WTC11 (cell line): ENCODE results near the gene MOSPD3. TPM values are rescaled to one million over a fixed set of nuclear protein-coding genes. Genes with fewer than 3 reads are reported as not detected.

ENCODE experiments used
- CREB1 ChIP-seq: sonication (generic); formaldehyde crosslinking; IDR thresholded peaks from 2 replicates; pipeline ENCODE4 v1.8.0; 2023; ENCODE audit warnings: mild to moderate bottlenecking, missing genetic modification reagents
- CREM ChIP-seq: sonication (generic); formaldehyde crosslinking; IDR thresholded peaks from 2 replicates; pipeline ENCODE4 v1.8.1; 2022; ENCODE audit warnings: mild to moderate bottlenecking, missing genetic modification reagents, moderate library complexity
- ELF4 ChIP-seq: sonication (generic); formaldehyde crosslinking; IDR thresholded peaks from 2 replicates; pipeline ENCODE4 v1.8.1; 2022; ENCODE audit warnings: low read depth, mild to moderate bottlenecking, moderate library complexity, missing genetic modification reagents
- FOXJ3 ChIP-seq: sonication (generic); formaldehyde crosslinking; IDR thresholded peaks from 2 replicates; pipeline ENCODE4 v1.9.0; 2021; ENCODE audit warnings: missing genetic modification reagents, mild to moderate bottlenecking, borderline replicate concordance
- GABPB1 ChIP-seq: sonication (generic); formaldehyde crosslinking; IDR thresholded peaks from 2 replicates; pipeline ENCODE4 v1.8.1; 2023; ENCODE audit warnings: mild to moderate bottlenecking, missing genetic modification reagents
- GRHL2 ChIP-seq: fragments of 250-450 bp; sonication (Bioruptor Pico); IDR thresholded peaks from 2 replicates; pipeline ENCODE4 v1.8.0; 2022; ENCODE audit warnings: mild to moderate bottlenecking, moderate library complexity; ENCODE audit not compliant: insufficient replicate concordance, severe bottlenecking
- IRF2 ChIP-seq: sonication (generic); formaldehyde crosslinking; IDR thresholded peaks from 2 replicates; pipeline ENCODE4 v1.8.0; 2022; ENCODE audit warnings: low read depth, missing genetic modification reagents, borderline replicate concordance
- JUN ChIP-seq: sonication (generic); formaldehyde crosslinking; IDR thresholded peaks from 2 replicates; pipeline ENCODE4 v1.8.0; 2023; ENCODE audit warnings: mild to moderate bottlenecking, missing genetic modification reagents
- MXD4 ChIP-seq: fragments of 250-450 bp; sonication (Bioruptor Pico); IDR thresholded peaks from 2 replicates; pipeline ENCODE4 v1.8.0; 2021; ENCODE audit warnings: mild to moderate bottlenecking, moderate library complexity, borderline replicate concordance
- RORB ChIP-seq: fragments of 250-450 bp; sonication (Bioruptor Pico); IDR thresholded peaks from 2 replicates; pipeline ENCODE4 v1.9.0; 2021; ENCODE audit warnings: mild to moderate bottlenecking
- TEAD1 ChIP-seq: sonication (generic); formaldehyde crosslinking; IDR thresholded peaks from 2 replicates; pipeline ENCODE4 v1.8.0; 2022; ENCODE audit warnings: mild to moderate bottlenecking, missing genetic modification reagents
- TP53 ChIP-seq: sonication (generic); formaldehyde crosslinking; IDR thresholded peaks from 2 replicates; pipeline ENCODE4 v1.8.1; 2023; ENCODE audit warnings: mild to moderate bottlenecking, missing genetic modification reagents
- ZNF396 ChIP-seq: fragments of 250-450 bp; sonication (Bioruptor Pico); IDR thresholded peaks from 2 replicates; pipeline ENCODE4 v1.8.0; 2021; ENCODE audit warnings: mild to moderate bottlenecking, moderate library complexity, borderline replicate concordance
- ZNF423 ChIP-seq: fragments of 250-450 bp; sonication (Bioruptor Pico); IDR thresholded peaks from 2 replicates; pipeline ENCODE4 v2.1.2; 2022; ENCODE audit warnings: mild to moderate bottlenecking, moderate library complexity
- total RNA-seq: library from RNA; stranded (reverse); gene quantifications from 3 replicates; pipeline ENCODE4 v1.2.3, GENCODE V29; 2021
- TF ChIP-seq, protein P1 (sequence below): fragments of 250-450 bp; sonication (Bioruptor Pico); IDR thresholded peaks from 2 replicates; pipeline ENCODE4 v1.8.0; 2021; ENCODE audit warnings: mild to moderate bottlenecking
- TF ChIP-seq, protein P2 (sequence below): fragments of 250-450 bp; sonication (Bioruptor Pico); IDR thresholded peaks from 2 replicates; pipeline ENCODE4 v1.9.0; 2021; ENCODE audit warnings: moderate library complexity, mild to moderate bottlenecking, inconsistent platforms, borderline replicate concordance
- TF ChIP-seq, protein P3 (sequence below): sonication (generic); formaldehyde crosslinking; IDR thresholded peaks from 2 replicates; pipeline ENCODE4 v1.8.0; 2022; ENCODE audit warnings: missing genetic modification reagents
- TF ChIP-seq, protein P4 (sequence below): sonication (generic); formaldehyde crosslinking; IDR thresholded peaks from 2 replicates; pipeline ENCODE4 v1.8.1; 2023; ENCODE audit warnings: mild to moderate bottlenecking, missing genetic modification reagents
- TF ChIP-seq, protein P5 (sequence below): sonication (generic); formaldehyde crosslinking; IDR thresholded peaks from 2 replicates; pipeline ENCODE4 v1.8.0; 2022; ENCODE audit warnings: mild to moderate bottlenecking, missing genetic modification reagents
- TF ChIP-seq, protein P6 (sequence below): sonication (generic); formaldehyde crosslinking; IDR thresholded peaks from 2 replicates; pipeline ENCODE4 v1.8.0; 2022; ENCODE audit warnings: mild to moderate bottlenecking, missing genetic modification reagents
- TF ChIP-seq, protein P7 (sequence below): fragments of 250-450 bp; sonication (Bioruptor Pico); IDR thresholded peaks from 2 replicates; pipeline ENCODE4 v2.1.2; 2022; ENCODE audit warnings: mild to moderate bottlenecking, moderate library complexity
- TF ChIP-seq, protein P8 (sequence below): sonication (generic); formaldehyde crosslinking; IDR thresholded peaks from 2 replicates; pipeline ENCODE4 v1.8.1; 2022; ENCODE audit warnings: mild to moderate bottlenecking, missing genetic modification reagents, moderate library complexity, borderline replicate concordance
- TF ChIP-seq, protein P9 (sequence below): sonication (generic); formaldehyde crosslinking; IDR thresholded peaks from 2 replicates; pipeline ENCODE4 v1.8.1; 2022; ENCODE audit warnings: low read depth, mild to moderate bottlenecking, moderate library complexity, missing genetic modification reagents, borderline replicate concordance

The MOSPD3 gene
- total RNA-seq, 1 experiment from 2014 or later: 21.9 TPM

DNA sequence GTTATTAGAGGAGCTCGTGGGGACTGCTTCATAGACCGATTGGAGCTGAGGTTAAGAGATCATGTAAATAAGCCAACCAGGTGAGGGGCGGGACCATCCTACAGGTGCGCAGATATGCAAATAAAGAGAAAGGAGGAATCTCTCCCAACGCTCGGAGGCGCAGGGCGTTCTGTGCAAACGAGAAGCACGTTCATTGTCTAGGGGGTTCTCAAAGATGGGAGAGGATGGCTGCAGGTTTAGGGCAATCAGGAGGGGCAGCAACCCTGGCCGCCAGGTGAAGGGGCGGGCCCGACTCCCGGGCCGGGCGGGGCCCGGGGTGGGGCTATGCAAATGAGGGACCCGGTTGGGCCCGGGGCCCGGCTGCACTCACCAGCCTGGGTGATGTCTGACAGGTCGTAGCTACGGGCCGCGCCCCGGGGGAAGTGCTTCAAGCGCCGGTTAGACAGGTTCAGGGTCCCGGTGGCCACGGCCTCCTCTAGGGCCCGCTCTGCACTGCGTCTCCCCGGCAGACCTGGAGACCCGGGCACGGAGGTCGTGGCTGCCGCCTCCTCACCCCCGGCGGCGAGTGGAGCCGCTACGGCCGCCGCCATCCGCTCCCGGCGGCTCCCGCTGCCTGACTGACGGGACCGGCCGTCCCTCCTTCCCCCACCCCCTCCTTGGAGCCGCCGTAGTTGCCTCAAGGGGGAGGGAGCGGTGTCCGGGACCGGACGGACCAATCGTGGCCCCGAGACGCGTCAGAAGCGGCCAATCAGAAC lies 26.7 kb upstream of the MOSPD3 start, which contains the start of gene LRCH4 (continued):
- TF ChIP-seq, protein P1, sequence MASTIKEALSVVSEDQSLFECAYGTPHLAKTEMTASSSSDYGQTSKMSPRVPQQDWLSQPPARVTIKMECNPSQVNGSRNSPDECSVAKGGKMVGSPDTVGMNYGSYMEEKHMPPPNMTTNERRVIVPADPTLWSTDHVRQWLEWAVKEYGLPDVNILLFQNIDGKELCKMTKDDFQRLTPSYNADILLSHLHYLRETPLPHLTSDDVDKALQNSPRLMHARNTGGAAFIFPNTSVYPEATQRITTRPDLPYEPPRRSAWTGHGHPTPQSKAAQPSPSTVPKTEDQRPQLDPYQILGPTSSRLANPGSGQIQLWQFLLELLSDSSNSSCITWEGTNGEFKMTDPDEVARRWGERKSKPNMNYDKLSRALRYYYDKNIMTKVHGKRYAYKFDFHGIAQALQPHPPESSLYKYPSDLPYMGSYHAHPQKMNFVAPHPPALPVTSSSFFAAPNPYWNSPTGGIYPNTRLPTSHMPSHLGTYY (CRISPR knock-in tag): no peak
- TF ChIP-seq TP53 (CRISPR knock-in tag): no peak
- TF ChIP-seq RORB (CRISPR knock-in tag): no peak
- peak; percentile 73; the same call in 1 of the 2 replicates for TF ChIP-seq GABPB1 (CRISPR knock-in tag)
- peak; percentile 73; the same call in 1 of the 2 replicates for TF ChIP-seq CREM (CRISPR knock-in tag)
- TF ChIP-seq GRHL2 (CRISPR knock-in tag): no peak
- no peak for TF ChIP-seq ZNF396 (CRISPR knock-in tag)
- peak; percentile 81; the same call in 1 of the 2 replicates for TF ChIP-seq JUN
- TF ChIP-seq TEAD1 (CRISPR knock-in tag): peak; percentile 61; the same call in 1 of the 2 replicates
- no peak for TF ChIP-seq ZNF423
- TF ChIP-seq, protein P2, sequence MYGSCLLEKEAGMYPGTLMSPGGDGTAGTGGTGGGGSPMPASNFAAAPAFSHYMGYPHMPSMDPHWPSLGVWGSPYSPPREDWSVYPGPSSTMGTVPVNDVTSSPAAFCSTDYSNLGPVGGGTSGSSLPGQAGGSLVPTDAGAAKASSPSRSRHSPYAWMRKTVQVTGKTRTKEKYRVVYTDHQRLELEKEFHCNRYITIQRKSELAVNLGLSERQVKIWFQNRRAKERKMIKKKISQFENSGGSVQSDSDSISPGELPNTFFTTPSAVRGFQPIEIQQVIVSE: no peak
- no peak for TF ChIP-seq IRF2 (CRISPR knock-in tag)
- TF ChIP-seq, protein P3, sequence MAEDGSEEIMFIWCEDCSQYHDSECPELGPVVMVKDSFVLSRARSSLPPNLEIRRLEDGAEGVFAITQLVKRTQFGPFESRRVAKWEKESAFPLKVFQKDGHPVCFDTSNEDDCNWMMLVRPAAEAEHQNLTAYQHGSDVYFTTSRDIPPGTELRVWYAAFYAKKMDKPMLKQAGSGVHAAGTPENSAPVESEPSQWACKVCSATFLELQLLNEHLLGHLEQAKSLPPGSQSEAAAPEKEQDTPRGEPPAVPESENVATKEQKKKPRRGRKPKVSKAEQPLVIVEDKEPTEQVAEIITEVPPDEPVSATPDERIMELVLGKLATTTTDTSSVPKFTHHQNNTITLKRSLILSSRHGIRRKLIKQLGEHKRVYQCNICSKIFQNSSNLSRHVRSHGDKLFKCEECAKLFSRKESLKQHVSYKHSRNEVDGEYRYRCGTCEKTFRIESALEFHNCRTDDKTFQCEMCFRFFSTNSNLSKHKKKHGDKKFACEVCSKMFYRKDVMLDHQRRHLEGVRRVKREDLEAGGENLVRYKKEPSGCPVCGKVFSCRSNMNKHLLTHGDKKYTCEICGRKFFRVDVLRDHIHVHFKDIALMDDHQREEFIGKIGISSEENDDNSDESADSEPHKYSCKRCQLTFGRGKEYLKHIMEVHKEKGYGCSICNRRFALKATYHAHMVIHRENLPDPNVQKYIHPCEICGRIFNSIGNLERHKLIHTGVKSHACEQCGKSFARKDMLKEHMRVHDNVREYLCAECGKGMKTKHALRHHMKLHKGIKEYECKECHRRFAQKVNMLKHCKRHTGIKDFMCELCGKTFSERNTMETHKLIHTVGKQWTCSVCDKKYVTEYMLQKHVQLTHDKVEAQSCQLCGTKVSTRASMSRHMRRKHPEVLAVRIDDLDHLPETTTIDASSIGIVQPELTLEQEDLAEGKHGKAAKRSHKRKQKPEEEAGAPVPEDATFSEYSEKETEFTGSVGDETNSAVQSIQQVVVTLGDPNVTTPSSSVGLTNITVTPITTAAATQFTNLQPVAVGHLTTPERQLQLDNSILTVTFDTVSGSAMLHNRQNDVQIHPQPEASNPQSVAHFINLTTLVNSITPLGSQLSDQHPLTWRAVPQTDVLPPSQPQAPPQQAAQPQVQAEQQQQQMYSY (CRISPR knock-in tag): no peak
- TF ChIP-seq, protein P4, sequence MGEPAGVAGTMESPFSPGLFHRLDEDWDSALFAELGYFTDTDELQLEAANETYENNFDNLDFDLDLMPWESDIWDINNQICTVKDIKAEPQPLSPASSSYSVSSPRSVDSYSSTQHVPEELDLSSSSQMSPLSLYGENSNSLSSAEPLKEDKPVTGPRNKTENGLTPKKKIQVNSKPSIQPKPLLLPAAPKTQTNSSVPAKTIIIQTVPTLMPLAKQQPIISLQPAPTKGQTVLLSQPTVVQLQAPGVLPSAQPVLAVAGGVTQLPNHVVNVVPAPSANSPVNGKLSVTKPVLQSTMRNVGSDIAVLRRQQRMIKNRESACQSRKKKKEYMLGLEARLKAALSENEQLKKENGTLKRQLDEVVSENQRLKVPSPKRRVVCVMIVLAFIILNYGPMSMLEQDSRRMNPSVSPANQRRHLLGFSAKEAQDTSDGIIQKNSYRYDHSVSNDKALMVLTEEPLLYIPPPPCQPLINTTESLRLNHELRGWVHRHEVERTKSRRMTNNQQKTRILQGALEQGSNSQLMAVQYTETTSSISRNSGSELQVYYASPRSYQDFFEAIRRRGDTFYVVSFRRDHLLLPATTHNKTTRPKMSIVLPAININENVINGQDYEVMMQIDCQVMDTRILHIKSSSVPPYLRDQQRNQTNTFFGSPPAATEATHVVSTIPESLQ (CRISPR knock-in tag): no peak
- TF ChIP-seq, protein P5, sequence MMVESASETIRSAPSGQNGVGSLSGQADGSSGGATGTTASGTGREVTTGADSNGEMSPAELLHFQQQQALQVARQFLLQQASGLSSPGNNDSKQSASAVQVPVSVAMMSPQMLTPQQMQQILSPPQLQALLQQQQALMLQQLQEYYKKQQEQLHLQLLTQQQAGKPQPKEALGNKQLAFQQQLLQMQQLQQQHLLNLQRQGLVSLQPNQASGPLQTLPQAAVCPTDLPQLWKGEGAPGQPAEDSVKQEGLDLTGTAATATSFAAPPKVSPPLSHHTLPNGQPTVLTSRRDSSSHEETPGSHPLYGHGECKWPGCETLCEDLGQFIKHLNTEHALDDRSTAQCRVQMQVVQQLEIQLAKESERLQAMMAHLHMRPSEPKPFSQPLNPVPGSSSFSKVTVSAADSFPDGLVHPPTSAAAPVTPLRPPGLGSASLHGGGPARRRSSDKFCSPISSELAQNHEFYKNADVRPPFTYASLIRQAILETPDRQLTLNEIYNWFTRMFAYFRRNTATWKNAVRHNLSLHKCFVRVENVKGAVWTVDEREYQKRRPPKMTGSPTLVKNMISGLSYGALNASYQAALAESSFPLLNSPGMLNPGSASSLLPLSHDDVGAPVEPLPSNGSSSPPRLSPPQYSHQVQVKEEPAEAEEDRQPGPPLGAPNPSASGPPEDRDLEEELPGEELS (CRISPR knock-in tag): 0 out of 2 replicates have a peak, but pooled peaks have one; percentile 37
- TF ChIP-seq, protein P6, sequence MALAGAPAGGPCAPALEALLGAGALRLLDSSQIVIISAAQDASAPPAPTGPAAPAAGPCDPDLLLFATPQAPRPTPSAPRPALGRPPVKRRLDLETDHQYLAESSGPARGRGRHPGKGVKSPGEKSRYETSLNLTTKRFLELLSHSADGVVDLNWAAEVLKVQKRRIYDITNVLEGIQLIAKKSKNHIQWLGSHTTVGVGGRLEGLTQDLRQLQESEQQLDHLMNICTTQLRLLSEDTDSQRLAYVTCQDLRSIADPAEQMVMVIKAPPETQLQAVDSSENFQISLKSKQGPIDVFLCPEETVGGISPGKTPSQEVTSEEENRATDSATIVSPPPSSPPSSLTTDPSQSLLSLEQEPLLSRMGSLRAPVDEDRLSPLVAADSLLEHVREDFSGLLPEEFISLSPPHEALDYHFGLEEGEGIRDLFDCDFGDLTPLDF (CRISPR knock-in tag): 0 out of 2 replicates have a peak, but pooled peaks have one; percentile 35
- TF ChIP-seq, protein P7, sequence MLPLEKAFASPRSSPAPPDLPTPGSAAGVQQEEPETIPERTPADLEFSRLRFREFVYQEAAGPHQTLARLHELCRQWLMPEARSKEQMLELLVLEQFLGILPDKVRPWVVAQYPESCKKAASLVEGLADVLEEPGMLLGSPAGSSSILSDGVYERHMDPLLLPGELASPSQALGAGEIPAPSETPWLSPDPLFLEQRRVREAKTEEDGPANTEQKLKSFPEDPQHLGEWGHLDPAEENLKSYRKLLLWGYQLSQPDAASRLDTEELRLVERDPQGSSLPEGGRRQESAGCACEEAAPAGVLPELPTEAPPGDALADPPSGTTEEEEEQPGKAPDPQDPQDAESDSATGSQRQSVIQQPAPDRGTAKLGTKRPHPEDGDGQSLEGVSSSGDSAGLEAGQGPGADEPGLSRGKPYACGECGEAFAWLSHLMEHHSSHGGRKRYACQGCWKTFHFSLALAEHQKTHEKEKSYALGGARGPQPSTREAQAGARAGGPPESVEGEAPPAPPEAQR (CRISPR knock-in tag): no peak
- TF ChIP-seq CREB1 (CRISPR knock-in tag): peak; percentile 35; the same call in 1 of the 2 replicates
- TF ChIP-seq ELF4: 0 out of 2 replicates have a peak, but pooled peaks have one; percentile 31
- no peak for TF ChIP-seq FOXJ3 (CRISPR knock-in tag)
- TF ChIP-seq MXD4 (CRISPR knock-in tag): no peak
- TF ChIP-seq, protein P8, sequence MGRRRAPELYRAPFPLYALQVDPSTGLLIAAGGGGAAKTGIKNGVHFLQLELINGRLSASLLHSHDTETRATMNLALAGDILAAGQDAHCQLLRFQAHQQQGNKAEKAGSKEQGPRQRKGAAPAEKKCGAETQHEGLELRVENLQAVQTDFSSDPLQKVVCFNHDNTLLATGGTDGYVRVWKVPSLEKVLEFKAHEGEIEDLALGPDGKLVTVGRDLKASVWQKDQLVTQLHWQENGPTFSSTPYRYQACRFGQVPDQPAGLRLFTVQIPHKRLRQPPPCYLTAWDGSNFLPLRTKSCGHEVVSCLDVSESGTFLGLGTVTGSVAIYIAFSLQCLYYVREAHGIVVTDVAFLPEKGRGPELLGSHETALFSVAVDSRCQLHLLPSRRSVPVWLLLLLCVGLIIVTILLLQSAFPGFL: no peak
- TF ChIP-seq, protein P9, sequence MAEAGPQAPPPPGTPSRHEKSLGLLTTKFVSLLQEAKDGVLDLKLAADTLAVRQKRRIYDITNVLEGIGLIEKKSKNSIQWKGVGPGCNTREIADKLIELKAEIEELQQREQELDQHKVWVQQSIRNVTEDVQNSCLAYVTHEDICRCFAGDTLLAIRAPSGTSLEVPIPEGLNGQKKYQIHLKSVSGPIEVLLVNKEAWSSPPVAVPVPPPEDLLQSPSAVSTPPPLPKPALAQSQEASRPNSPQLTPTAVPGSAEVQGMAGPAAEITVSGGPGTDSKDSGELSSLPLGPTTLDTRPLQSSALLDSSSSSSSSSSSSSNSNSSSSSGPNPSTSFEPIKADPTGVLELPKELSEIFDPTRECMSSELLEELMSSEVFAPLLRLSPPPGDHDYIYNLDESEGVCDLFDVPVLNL: no peak
